GM23248 (cell line): ENCODE data around the gene ZNF552.
"Not testable (repeated sequence)": the region's sequence is repeated elsewhere in the genome, so short reads cannot be mapped to it uniquely, and the experiment has no call there.

Source experiments
- EZH2 ChIP-seq: fragments of 200-600 bp; sonication (generic); IDR thresholded peaks from 2 replicates; pipeline ENCODE4 v1.6.1; 2018; ENCODE audit warnings: antibody characterized with exemption, mild to moderate bottlenecking; ENCODE audit not compliant: insufficient read depth, poor library complexity, severe bottlenecking
- EZH2phosphoT487 ChIP-seq: fragments of 200-600 bp; sonication (generic); IDR thresholded peaks from 2 replicates; pipeline ENCODE4 v1.6.1; 2018; ENCODE audit warnings: antibody characterized with exemption, moderate library complexity, mild to moderate bottlenecking, low read depth; ENCODE audit not compliant: insufficient read depth

DNA sequence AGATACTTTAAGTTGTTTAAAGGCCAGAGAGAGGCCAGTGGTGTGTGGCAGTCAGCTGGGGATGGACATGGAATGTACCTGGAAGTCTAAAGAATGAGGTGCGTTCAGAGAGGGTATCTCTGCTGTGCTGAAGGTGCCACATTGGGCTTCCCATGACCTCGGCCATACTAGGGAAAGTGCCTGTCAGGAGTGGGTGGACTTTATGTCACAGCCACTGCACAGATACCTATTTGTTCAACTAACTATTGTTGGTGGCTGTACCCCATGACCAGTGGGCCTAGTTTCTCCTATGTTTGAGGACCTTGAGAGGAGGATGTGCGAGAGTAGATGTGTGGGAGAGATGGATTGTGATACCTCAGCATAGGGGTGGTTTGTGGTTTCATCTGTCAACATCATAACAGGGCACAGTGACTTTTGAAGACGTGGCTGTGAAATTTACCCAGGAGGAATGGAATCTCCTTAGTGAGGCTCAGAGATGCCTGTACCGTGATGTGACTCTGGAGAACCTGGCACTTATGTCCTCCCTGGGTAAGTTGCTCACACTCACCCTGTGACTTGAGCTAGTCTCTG, 24.0 kb upstream of the ZNF552 start:
- TF ChIP-seq EZH2, EZH2phosphoT487: not testable (repeated sequence)
